Keratinocyte (primary cell): ENCODE data around the gene PCA3. TPM values are rescaled to one million over a fixed set of nuclear protein-coding genes. Genes with fewer than 3 reads are reported as not detected.

Experiments used
- DNase-seq: peaks from one replicate; pipeline ENCODE4 v3.0.0-alpha.2; 2011; ENCODE audit warnings: low read depth, missing footprints, low spot score
- FAIRE-seq: peaks from 2 replicates; lab custom pipeline; 2011; peaks lifted over from hg19 to GRCh38; lab: Jason Lieb, UNC
- H2AFZ ChIP-seq: 2 replicates; pipeline ENCODE4 v1.6.0; 2012; ENCODE audit warnings: low read length, control low read depth, inconsistent platforms; ENCODE audit not compliant: control insufficient read depth
- H3K27ac ChIP-seq: 2 replicates; pipeline ENCODE4 v1.5.1; 2011; ENCODE audit warnings: low read length; ENCODE audit not compliant: control insufficient read depth, insufficient read depth
- H3K27me3 ChIP-seq: 3 replicates; pipeline ENCODE4 v1.6.0; 2011; ENCODE audit warnings: low read length; ENCODE audit not compliant: control insufficient read depth, insufficient read depth; ENCODE audit errors: extremely low read depth
- H3K36me3 ChIP-seq, 2 experiments: 2 replicates in 1 of 2; 3 replicates in 1 of 2; pipeline ENCODE4 v1.5.1; 2011; ENCODE audit warnings: low read length in 2 of 2, mild to moderate bottlenecking in 1 of 2; ENCODE audit not compliant: control insufficient read depth in 2 of 2, insufficient read depth in 2 of 2; ENCODE audit errors: extremely low read depth in 1 of 2
- H3K4me1 ChIP-seq: 3 replicates; pipeline ENCODE4 v1.5.1; 2011; ENCODE audit warnings: low read length; ENCODE audit not compliant: control insufficient read depth, insufficient read depth; ENCODE audit errors: extremely low read depth
- H3K4me2 ChIP-seq: 3 replicates; pipeline ENCODE4 v1.6.0; 2011; ENCODE audit warnings: low read depth, low read length; ENCODE audit not compliant: control insufficient read depth, insufficient read depth; ENCODE audit errors: extremely low read depth
- H3K4me3 ChIP-seq, 3 experiments: fragments of 200-600 bp in 1 of 3; sonication (generic) in 1 of 3; 2 replicates in 2 of 3; 3 replicates in 1 of 3; pipeline ENCODE4 v1.5.1; 2011 to 2016; ENCODE audit warnings: low read length in 3 of 3, mild to moderate bottlenecking in 3 of 3, control low read depth in 2 of 3, inconsistent platforms in 1 of 3, low read depth in 1 of 3, mixed read lengths in 1 of 3, mixed run types in 1 of 3, moderate library complexity in 1 of 3; ENCODE audit not compliant: control insufficient read depth in 2 of 3, insufficient read depth in 2 of 3; ENCODE audit errors: extremely low read depth in 1 of 3
- H3K79me2 ChIP-seq: 2 replicates; pipeline ENCODE4 v1.6.0; 2012; ENCODE audit warnings: low read length; ENCODE audit not compliant: control insufficient read depth, insufficient read depth
- H3K9ac ChIP-seq: 3 replicates; pipeline ENCODE4 v1.6.0; 2011; ENCODE audit warnings: low read length; ENCODE audit not compliant: control insufficient read depth, insufficient read depth; ENCODE audit errors: extremely low read depth
- H3K9me1 ChIP-seq: 3 replicates; pipeline ENCODE4 v1.6.0; 2011; ENCODE audit warnings: low read length; ENCODE audit not compliant: control insufficient read depth, insufficient read depth; ENCODE audit errors: extremely low read depth
- H3K9me3 ChIP-seq: 2 replicates; pipeline ENCODE4 v1.5.1; 2012; ENCODE audit warnings: low read depth, low read length; ENCODE audit not compliant: control insufficient read depth
- H4K20me1 ChIP-seq: 3 replicates; pipeline ENCODE4 v1.6.0; 2011; ENCODE audit warnings: low read length; ENCODE audit not compliant: control insufficient read depth, insufficient read depth; ENCODE audit errors: extremely low read depth
- EZH2 ChIP-seq: IDR thresholded peaks from one replicate; pipeline ENCODE4 v1.6.1; 2012; ENCODE audit warnings: inconsistent platforms, mild to moderate bottlenecking, low read length, moderate library complexity
- dilution Hi-C: fragments of 300-500 bp; cut with MboI; formaldehyde crosslinking; loops from one replicate; pipeline ENCODE4 v1.7.0; 2020; ENCODE audit warnings: low sequenced_read_pairs; ENCODE audit not compliant: extremely low pct_ligation_motif_present
- polyA plus RNA-seq, 5 experiments: library from polyadenylated mRNA; depleted of rRNA in 3 of 5; stranded (reverse) in 3 of 5; stranded (forward) in 1 of 5; unstranded in 1 of 5; fragments of >200 nt; gene quantifications; 1 replicate in 1 of 5; 2 replicates in 3 of 5; 3 replicates in 1 of 5; pipeline versions ENCODE4 v1.2.1 to v1.2.3, GENCODE V29; 2011 to 2012; ENCODE audit warnings: missing spikeins in 2 of 5, low read depth in 1 of 5, low replicate concordance in 1 of 5
- TF ChIP-seq, protein P1 (sequence below), 3 experiments: IDR thresholded peaks in 1 of 3; conservative IDR thresholded peaks in 1 of 3; optimal IDR thresholded peaks in 1 of 3; 2 replicates in 2 of 3; 3 replicates in 1 of 3; pipeline versions ENCODE3 to v1.5.1; 2011; ENCODE audit warnings: low read length in 3 of 3, mild to moderate bottlenecking in 3 of 3, moderate library complexity in 2 of 3, control low read depth in 1 of 3, inconsistent platforms in 1 of 3; ENCODE audit not compliant: insufficient read depth in 2 of 3; ENCODE audit errors: extremely low read depth in 1 of 3

The PCA3 gene
- polyA plus RNA-seq, 1 donor (not counting 4 experiments of a cell fraction or from before 2014, with no cell fraction given): not detected

DNA sequence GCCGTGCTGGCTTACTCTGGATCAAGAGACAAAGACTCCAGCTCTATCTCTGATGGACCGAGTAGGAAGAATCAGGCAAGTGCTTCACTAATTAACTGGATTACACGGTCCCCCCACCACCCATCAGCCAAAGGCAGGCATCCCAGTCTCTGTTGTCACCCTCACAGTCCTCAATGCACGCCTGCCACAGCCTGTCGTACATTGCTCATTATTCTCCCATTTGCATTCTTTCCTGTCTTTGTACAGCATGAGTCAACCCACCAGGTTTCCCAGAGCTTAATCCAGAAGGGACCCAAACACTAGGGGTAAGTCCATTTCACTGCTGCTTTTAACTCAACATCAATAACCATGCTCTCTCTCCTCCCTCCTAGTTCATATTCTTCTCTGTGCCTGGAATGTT, 44.4 kb downstream of the PCA3 start:
- dilution Hi-C loops: loop anchor here (25.0 kb wide), 1 partner anchor 179 kb away; no protein-coding TSS in a partner anchor
- Histone ChIP-seq H4K20me1 (no peaks in the 10 kb centered on the region), H3K79me2 (no peaks in the 10 kb centered on the region), H2AFZ (no peak overlapping the region), H3K4me2 (no peak overlapping the region), H3K9me1 (no peaks in the 10 kb centered on the region), H3K9ac (no peak overlapping the region), H3K27ac (no peak overlapping the region), H3K9me3 (no peaks in the 10 kb centered on the region), H3K4me3 (no peak overlapping the region), H3K36me3 (no peaks in the 10 kb centered on the region), H3K4me1 (peaks cover 3% of the 10 kb centered on the region), H3K27me3 (no peaks in the 10 kb centered on the region)
- TF ChIP-seq, protein P1, sequence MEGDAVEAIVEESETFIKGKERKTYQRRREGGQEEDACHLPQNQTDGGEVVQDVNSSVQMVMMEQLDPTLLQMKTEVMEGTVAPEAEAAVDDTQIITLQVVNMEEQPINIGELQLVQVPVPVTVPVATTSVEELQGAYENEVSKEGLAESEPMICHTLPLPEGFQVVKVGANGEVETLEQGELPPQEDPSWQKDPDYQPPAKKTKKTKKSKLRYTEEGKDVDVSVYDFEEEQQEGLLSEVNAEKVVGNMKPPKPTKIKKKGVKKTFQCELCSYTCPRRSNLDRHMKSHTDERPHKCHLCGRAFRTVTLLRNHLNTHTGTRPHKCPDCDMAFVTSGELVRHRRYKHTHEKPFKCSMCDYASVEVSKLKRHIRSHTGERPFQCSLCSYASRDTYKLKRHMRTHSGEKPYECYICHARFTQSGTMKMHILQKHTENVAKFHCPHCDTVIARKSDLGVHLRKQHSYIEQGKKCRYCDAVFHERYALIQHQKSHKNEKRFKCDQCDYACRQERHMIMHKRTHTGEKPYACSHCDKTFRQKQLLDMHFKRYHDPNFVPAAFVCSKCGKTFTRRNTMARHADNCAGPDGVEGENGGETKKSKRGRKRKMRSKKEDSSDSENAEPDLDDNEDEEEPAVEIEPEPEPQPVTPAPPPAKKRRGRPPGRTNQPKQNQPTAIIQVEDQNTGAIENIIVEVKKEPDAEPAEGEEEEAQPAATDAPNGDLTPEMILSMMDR (optimal IDR thresholded peaks at IDR 0.05 in 1 of 3, IDR thresholded peaks at IDR 0.05 in 1 of 3, conservative IDR thresholded peaks at IDR 0.05 in 1 of 3; ENCODE audit: extremely low read depth in 1 of 3, insufficient read depth in 2 of 3, low read length in 3 of 3): no peak
- no peak for TF ChIP-seq EZH2
- FAIRE-seq (no peak), DNase-seq (no peak)

DNA sequence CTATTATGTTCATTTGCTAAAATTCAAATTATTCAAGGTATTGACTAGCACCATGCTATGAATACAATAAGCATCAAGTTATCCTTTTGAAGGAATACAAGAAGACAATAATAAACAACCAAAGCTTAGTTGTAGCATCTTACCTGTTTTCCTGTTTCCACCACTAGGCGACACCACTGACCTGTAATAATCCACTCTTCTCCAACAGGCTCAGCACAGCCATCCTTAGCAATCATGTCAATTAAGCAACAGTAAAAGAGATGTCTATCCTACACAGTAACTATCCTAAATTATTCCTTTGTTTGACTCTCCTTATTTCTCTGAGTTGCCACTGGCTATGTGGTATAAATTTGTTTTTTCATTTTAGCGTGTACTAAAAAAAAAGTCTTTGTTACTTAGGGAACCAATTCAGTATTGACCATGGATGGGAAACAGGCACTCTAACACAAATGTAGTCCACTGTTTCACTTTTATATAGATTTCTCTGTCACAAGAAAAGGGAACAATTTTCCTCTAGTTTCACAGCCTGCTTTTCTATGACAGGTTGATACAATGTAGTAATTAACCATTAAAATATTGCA, 46.2 kb downstream of the PCA3 start:
- peak; percentile 62 for FAIRE-seq

More for the DNA sequence above, 46.2 kb downstream of the PCA3 start:
- H3K27me3 ChIP-seq: no peaks in the 10 kb centered on the region
- no peaks in the 10 kb centered on the region for H4K20me1 ChIP-seq
- dilution Hi-C loops: loop anchor here (25.0 kb wide), 1 partner anchor 177 kb away; no protein-coding TSS in a partner anchor
- H3K4me3 ChIP-seq: no peak overlapping the region
- H3K79me2 ChIP-seq: no peaks in the 10 kb centered on the region
- no peak overlapping the region for H3K4me2 ChIP-seq
- H3K36me3 ChIP-seq: no peaks in the 10 kb centered on the region
- peak; percentile 23 for DNase-seq
- H3K4me1 ChIP-seq: peaks cover 3% of the 10 kb centered on the region
- no peaks in the 10 kb centered on the region for H3K9me1 ChIP-seq
- H3K9ac ChIP-seq: no peak overlapping the region
- H3K9me3 ChIP-seq: no peaks in the 10 kb centered on the region
- no peak overlapping the region for H2AFZ ChIP-seq
- H3K27ac ChIP-seq: no peak overlapping the region
- no peak for TF ChIP-seq EZH2
- TF ChIP-seq, protein P1 (optimal IDR thresholded peaks at IDR 0.05 in 1 of 3, IDR thresholded peaks at IDR 0.05 in 1 of 3, conservative IDR thresholded peaks at IDR 0.05 in 1 of 3; ENCODE audit: extremely low read depth in 1 of 3, insufficient read depth in 2 of 3, low read length in 3 of 3): peak; percentile 75 to 87 (median 82)
